ENCODE results near the gene LPCAT3.

LPCAT3 gene

GRCh38 chr12:6950811-6951540 lies 67.3 kb downstream of the LPCAT3 start, which contains the start of gene PTPN6:
TSS of gene PTPN6 (plus strand) at chr12:6951356. CDS start at chr12:6951513, 157 bp downstream.
- H3K4me3 Mint-ChIP-seq = no peak within 1 kb of the TSS
- no peak within 1 kb of the TSS for H3K27ac Mint-ChIP-seq
- peaks cover 46% of the 10 kb centered on the region for H3K4me1 Mint-ChIP-seq
- H3K9me3 Mint-ChIP-seq = no peaks in the 10 kb centered on the region
- H3K27me3 Mint-ChIP-seq (ENCODE audit: low read depth, poor library complexity) = no peaks in the 10 kb centered on the region
- H3K36me3 Mint-ChIP-seq (ENCODE audit: low read depth) = no peaks in the 10 kb centered on the region
- DNase-seq = no peak
- no peak for TF ChIP-seq CTCF (IDR thresholded peaks at IDR 0.05)

GRCh38 chr12:6950401-6950801 lies 67.9 kb downstream of the LPCAT3 start:
- peak; percentile 37 for TF ChIP-seq CTCF (IDR thresholded peaks at IDR 0.05)
- Mint-ChIP-seq H3K9me3 (no peaks in the 10 kb centered on the region), H3K27ac (no peak overlapping the region), H3K4me3 (no peak overlapping the region), H3K27me3 (ENCODE audit: low read depth, poor library complexity) (no peaks in the 10 kb centered on the region), H3K4me1 (peaks cover 49% of the 10 kb centered on the region), H3K36me3 (ENCODE audit: low read depth) (no peaks in the 10 kb centered on the region)
- no peak for DNase-seq

- no peak for DNase-seq
- Mint-ChIP-seq H3K4me1 (peaks cover 59% of the 10 kb centered on the region), H3K36me3 (ENCODE audit: low read depth) (no peaks in the 10 kb centered on the region), H3K27ac (no peak overlapping the region), H3K27me3 (ENCODE audit: low read depth, poor library complexity) (no peaks in the 10 kb centered on the region), H3K4me3 (no peak overlapping the region), H3K9me3 (no peaks in the 10 kb centered on the region)
- no peak for TF ChIP-seq CTCF (IDR thresholded peaks at IDR 0.05)
Measured at GRCh38 chr12:6948873-6949594, 69.2 kb downstream of the LPCAT3 start.

DNA sequence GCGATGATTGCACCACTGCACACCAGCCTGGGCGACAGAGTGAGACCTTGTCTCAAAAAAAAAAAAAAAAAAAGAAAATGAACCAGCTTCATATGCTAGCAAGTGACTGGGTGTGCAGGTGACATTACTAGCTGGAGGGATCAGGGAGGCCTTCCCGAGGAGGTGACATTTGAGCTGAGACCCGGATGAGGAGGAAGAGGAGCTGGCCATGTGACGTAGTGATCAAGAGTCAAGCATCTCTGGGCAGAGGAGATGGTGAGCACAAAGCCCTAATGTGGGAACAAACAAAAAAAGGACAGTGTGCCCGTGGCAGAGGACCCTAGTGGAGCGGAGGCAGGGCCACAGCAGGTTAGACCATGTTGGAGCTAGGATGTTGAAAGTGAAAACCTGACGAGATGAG lies 70.7 kb downstream of the LPCAT3 start:
- H3K36me3 Mint-ChIP-seq (ENCODE audit: low read depth) = no peaks in the 10 kb centered on the region
- H3K27me3 Mint-ChIP-seq (ENCODE audit: low read depth, poor library complexity) = no peaks in the 10 kb centered on the region
- peaks cover 58% of the 10 kb centered on the region for H3K4me1 Mint-ChIP-seq
- DNase-seq = no peak
- no peak overlapping the region for H3K27ac Mint-ChIP-seq
- no peak for TF ChIP-seq CTCF (IDR thresholded peaks at IDR 0.05)
- peak overlapping the region; percentile 12 for H3K4me3 Mint-ChIP-seq
- H3K9me3 Mint-ChIP-seq = no peaks in the 10 kb centered on the region

DNA sequence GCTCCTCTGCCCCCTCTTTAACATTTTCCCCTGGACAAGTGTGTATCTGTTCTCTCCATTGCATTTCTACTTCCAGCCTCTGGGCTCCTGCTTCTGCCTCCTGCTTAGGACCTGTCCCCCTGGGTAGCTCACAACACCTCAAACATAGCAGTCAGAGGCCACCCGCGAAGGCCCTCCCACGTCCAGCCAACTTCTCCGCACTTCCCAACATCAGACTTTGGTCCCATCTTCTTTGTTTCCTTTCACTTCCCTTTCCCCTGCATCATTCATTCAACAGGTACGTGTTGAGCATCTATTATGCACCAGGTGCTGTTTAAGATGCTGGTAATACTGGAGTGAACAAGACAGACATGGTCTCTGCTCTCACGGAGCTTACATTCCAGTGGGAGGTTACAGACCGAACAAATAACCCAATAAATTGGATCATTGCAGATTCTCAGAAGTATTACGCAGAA lies 71.3 kb downstream of the LPCAT3 start:
- H3K36me3 Mint-ChIP-seq (ENCODE audit: low read depth) = peaks cover 4% of the 10 kb centered on the region
- no peaks in the 10 kb centered on the region for H3K27me3 Mint-ChIP-seq (ENCODE audit: low read depth, poor library complexity)
- TF ChIP-seq CTCF (IDR thresholded peaks at IDR 0.05) = no peak
- DNase-seq = no peak
- H3K4me3 Mint-ChIP-seq = peak overlapping the region; percentile 86
- H3K9me3 Mint-ChIP-seq = no peaks in the 10 kb centered on the region
- H3K4me1 Mint-ChIP-seq = peaks cover 58% of the 10 kb centered on the region
- peak overlapping the region; percentile 7 for H3K27ac Mint-ChIP-seq
